Hematopoietic multipotent progenitor cell treated with erythropoietin and hydrocortisone succinate and interleukin-3 and kit ligand, for 15 days (in vitro differentiated cells): Measurements from ENCODE around the gene POC1B.
"Not testable (repeated sequence)": the region's sequence is repeated elsewhere in the genome, so short reads cannot be mapped to it uniquely, and the experiment has no call there.

Experiments
- DNase-seq: peaks from one replicate; pipeline ENCODE4 v3.0.0-alpha.2; 2015; ENCODE audit warnings: low spot score

Gene POC1B

GRCh38 chr12:89461649-89462612 is 63.9 kb downstream of the POC1B start:
- peak; percentile 74 for DNase-seq

DNA sequence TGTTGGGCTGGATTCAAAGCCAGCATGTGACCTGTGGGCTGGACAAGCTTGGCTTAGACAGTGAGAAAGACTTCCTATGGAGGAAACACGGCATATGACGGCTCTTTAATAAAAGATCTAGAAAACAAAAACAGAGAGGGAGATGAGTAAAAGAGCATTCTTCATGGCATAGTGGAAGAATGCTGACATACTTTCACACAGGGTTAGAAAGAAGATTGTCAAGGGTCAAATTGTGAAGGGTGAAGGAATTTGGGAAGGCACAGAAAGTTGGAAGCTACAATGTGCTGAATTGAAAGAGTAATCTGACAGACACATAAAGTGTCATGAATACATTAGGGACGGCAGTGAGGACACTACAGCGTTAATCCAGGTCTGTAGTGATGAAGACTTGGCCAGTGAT is 64.7 kb downstream of the POC1B start:
- no peak for DNase-seq

DNA sequence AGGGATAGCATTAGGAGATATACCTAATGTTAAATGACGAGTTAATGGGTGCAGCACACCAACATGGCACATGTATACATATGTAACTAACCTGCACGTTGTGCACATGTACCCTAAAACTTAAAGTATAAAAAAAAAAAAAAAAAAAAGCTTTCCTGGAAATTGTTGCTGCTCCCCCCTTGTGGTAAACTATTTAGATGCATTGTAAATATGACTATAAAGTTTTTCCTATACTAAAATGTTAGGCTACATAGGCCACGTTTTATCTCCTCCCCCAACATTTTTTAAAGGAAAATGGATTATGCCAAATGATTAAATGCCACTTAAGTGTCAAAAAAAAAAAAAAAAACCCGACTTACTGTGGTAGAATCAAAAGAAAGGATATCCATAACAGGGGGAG is 66.6 kb downstream of the POC1B start:
- DNase-seq: not testable (repeated sequence)

GRCh38 chr12:89456565-89456964 is 69.3 kb downstream of the POC1B start:
- no peak for DNase-seq

GRCh38 chr12:89454080-89454848 is 71.6 kb downstream of the POC1B start:
- no peak for DNase-seq

DNA sequence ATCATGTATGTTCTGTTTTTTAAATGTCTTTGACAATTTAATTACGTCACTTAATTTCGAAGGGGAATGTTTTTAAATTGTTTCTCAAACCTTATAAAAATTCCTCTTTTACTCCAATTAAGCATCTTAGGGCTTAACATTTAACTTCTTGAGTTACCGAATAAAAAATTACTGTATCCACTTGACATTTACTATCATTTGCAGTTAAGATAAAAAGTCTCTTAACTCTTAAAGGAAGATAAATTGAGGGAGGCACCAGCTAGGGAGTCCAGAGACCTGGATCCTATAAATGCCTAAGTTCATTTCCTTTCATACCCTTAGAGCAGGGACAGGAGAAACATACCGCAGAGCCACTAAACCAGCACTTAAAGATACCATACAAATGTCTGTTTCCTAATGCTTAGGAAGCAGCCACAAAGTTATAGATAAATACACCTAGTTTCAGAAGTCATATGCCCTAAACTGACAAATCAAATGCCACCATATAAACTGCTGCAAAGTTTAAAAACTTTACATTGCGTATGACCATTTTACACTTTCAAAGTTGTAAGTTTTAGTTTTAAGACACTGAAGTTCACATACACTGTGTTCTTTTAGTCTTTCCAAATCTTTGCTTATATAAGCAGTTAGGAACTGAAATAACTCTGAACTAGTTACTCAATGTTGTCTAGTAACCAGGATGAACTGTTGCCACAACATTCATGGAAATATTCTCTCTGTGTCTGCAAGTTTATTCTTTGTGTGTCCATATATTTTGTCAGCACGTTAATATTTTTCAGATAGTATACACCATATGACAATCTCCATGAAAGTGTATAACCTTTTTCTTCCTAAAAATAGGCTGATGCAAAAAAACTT is 72.5 kb downstream of the POC1B start:
- DNase-seq: no peak

DNA sequence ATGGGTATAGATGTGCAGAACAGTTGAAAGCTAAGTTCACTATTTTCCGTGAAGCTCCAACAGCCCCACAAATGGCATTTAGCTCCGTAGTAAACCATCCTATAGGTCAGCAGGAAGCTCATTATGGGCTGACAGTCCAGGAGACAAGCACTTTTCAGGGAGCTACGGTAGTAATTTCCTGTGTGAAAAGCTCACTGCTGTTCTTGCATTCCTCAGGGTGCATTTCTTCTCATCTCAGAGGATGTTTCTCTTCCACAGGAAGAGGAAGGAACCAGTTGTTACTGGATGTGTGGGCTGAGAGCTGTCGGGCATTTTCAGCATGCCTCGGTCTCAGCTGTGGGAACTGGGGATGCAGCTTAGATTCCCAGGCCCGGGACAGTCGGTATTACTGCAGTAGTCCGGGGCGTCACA is 74.0 kb downstream of the POC1B start:
- no peak for DNase-seq

DNA sequence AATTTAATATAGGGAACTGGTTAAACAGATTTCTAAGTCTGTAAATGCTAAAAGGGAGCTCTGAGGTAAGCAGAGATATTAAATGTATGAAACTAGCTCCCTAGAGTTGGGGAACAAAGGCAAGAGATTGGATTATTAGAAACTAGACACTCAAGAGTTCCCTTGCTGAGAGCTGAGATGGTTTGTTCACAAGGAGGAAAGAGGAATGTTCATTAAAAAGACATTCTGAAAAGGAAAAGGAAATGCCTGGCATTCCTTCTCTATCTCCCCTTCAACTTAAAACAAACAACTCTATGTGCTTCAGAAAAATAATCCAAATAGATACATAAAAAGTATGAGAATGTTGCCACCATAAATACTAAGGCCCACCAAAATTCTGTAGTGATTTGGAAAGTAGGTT is 74.9 kb downstream of the POC1B start:
- DNase-seq: no peak

DNA sequence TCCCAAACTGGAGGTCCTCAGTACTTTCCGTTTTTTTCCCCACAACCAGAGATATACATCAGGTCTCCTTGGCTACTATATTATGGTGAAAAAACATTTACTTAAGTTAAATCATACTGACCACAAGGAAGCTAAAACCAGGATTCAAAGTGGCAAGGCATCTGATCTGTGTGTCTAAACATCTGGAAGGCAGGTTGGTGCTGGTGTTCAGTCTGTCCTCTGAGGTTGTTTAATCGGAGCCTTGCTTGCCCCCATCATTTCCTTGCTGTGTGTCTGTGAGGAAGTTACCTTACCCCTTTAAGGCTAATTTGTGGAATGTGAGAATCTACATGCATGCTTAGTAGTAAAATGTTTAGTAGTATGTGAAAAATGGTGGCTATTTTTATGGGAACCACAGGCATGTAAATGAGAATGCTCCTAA is 76.9 kb downstream of the POC1B start:
- DNase-seq: no peak

GRCh38 chr12:89448526-89448925 is 77.3 kb downstream of the POC1B start:
- no peak for DNase-seq

- no peak for DNase-seq
These were observed 85.9 kb downstream of the POC1B start for GRCh38 chr12:89439941-89440340.

- DNase-seq: no peak
These were observed 88.6 kb downstream of the POC1B start for GRCh38 chr12:89437231-89437630.

- DNase-seq: no peak
These were observed 89.8 kb downstream of the POC1B start for GRCh38 chr12:89436062-89436461.

GRCh38 chr12:89433634-89434033 is 92.2 kb downstream of the POC1B start:
- no peak for DNase-seq

GRCh38 chr12:89432396-89432795 is 93.5 kb downstream of the POC1B start:
- no peak for DNase-seq

DNA sequence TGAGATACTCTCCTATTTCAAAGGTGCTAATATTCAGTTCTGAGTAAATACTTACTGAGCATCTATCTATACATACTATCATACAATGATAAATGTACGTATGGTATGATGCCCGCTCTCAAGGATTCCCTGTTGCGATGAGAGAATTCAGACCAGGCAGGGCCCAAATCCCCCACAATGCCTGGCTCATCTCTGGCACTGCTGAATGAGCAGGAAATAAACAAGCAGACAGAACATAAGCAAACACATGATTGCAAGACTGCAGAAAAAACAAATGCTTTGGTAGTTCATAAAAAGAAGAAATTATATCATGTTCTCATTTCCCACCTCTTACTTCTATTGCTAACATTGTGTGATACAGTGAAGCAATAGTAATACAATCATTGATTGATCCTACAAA is 96.3 kb downstream of the POC1B start:
- no peak for DNase-seq

DNA sequence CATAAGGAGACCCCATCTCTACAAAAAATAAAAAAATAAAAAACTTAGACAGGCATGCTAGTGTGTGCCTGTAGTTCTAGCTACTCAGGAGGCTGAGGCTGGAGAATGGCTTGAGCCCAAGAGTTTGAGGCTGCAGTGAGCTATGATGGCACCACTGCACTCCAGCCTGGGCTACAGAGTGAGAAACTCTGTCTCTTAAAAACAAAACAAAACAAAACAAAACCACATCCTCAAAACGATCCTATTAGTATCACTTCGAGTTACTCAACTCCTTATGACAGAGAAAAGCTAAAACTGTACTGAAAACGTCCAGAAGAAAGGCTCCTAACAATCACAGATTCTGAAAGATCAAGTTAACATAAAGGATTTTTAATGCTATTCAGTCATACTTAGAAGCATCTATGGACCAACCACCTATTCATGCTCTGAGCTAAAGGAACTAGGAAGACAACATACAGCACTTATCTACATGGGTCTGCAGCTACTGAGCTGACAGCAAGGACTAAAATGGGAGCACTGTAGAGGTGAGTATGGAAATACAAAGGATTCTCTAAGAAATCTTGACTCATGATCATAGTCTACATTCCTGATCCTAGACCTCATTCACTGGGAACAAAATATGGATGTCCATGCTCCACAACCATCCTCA is 98.2 kb downstream of the POC1B start:
- no peak for DNase-seq

DNA sequence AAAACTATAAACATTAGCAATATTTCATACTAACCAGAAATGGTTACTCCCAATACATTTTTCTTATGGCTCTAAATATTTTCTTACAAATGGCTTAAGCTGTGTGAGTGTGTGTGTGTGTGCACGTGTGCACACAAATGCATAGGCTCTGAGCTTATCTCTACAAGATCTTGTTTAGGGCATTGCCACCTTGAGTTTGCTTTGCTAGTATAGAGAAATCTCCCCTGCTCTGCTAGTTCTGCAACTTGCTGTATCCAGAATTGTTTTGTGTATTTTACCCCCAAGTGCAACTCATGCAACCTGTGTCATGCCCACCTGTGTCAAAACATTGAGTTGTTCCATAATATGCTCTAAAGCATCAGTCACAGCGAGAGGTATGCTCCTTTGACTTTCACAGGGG is 101.0 kb downstream of the POC1B start:
- no peak for DNase-seq

DNA sequence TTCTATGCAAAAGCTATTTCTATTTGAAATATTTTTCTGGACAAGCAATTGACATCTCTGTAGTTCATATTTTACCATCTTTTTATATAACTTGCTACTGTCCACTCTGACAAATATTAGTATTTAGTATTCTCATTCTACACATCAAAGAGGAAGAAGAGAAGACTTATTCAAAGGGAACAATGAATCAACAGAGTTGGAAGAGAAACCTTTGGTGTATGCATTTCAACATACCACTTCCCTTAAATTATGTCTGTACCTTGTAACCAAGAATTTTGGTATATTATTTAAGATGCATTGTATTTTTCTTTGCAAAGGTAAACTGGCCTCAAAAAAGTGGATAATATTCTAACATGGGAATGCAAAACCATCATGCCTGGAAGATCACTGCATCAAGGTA is 101.5 kb downstream of the POC1B start:
- no peak for DNase-seq

GRCh38 chr12:89421092-89421835 is 104.6 kb downstream of the POC1B start:
- no peak for DNase-seq
